Dermis blood vessel endothelial cell (primary cell): Measurements from ENCODE around the gene EPS8L3. TPM values are rescaled to one million over a fixed set of nuclear protein-coding genes. Genes with fewer than 3 reads are reported as not detected.
"Not testable (repeated sequence)": the region's sequence is repeated elsewhere in the genome, so short reads cannot be mapped to it uniquely, and the experiment has no call there.

Source experiments
- DNase-seq: peaks from one replicate; pipeline ENCODE4 v3.0.0; 2010
- total RNA-seq: library from RNA; depleted of rRNA; stranded (reverse); fragments of >200 nt; gene quantifications from 2 replicates; pipeline ENCODE4 v1.2.3, GENCODE V29; 2014

EPS8L3 gene
- total RNA-seq, 1 donor from 2014 or later = not detected

GRCh38 chr1:109762821-109763645, 690 bp downstream of the EPS8L3 start:
- DNase-seq = peak; percentile 76

GRCh38 chr1:109762039-109762585, 1.6 kb downstream of the EPS8L3 start:
- DNase-seq = no peak

GRCh38 chr1:109761227-109762038, 2.3 kb downstream of the EPS8L3 start:
- DNase-seq = no peak

GRCh38 chr1:109760581-109761226, 3.0 kb downstream of the EPS8L3 start:
- DNase-seq = no peak

DNA sequence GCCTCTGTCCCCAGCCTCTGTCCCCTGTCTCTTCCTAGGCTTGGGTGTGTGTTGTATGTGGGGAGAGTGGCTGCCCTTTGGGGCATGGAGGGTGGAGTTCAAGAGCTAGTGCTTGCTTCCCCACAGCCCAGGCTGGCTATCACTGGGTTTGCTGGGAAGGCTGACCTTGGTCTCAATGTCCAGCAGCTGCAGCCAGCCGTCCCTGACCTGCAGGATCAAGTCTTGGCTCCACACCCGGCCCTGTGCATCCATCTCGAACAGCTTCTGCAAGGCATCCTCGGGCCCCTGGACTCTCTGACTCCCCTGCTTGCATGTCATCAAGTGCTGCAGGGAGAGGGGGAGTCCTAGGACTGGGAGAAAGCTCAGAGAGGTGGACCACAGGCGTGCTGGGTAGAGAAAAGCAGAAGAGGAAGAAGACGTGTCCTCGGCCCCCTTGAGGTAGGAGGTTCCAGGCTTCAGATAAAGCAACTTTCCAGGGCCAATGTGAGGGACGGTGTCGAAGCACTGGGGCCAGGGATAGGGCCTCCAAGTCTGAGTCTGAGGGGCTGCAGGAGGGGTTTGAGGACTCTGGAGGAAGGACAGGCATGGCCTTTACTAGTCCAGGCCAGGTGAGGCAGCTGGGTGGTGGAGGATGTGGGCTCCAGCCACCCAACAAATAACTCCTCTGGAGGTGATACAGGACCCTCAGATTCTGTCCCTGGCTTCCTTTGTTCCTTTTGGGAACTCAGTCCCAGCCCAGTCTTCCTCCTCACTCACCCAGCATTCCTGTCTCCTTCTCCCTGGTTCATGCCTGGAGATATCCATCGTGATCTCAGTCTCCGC, 4.0 kb downstream of the EPS8L3 start:
- DNase-seq = no peak

DNA sequence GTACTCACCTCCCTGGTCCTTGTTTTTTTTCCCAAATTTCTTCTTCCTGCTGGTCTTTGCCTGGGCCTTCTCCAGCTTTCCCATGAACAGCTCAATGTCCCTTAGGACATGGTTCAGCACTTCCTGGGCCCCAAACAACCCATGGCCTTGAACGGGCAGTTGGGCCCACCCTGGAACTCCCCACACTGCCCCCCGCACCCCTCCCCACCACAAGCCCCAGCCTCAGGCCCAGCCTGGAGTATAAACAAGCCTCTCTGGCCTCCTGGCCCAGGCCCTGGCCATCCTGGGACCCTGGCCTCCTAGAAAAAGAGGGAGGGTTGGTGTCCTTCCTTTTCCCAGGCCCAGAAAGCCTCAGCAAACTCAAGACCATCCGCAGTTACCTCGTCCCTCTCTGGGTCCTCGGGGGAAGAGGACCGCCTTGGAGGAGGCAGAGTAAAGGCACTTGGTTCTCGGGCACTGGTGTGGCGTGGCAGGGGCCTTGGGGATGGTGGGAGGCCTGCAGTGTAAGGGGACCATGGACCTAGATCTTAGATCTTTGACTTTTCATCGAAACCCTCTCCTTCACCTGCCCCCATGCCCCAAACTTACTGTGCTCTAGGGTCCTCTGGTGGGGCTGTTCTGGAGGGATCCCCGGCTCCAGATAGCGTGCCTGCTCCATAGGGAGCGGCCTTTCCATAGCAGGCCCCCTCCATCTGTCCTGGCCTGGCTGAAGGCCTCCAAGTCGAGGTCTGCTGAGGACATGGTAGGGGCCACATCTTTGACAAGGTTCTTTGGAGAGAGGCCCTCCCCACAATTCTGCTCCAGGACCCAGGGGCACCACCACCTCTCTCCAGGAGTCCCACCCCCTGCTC, 5.6 kb downstream of the EPS8L3 start:
- DNase-seq = no peak

DNA sequence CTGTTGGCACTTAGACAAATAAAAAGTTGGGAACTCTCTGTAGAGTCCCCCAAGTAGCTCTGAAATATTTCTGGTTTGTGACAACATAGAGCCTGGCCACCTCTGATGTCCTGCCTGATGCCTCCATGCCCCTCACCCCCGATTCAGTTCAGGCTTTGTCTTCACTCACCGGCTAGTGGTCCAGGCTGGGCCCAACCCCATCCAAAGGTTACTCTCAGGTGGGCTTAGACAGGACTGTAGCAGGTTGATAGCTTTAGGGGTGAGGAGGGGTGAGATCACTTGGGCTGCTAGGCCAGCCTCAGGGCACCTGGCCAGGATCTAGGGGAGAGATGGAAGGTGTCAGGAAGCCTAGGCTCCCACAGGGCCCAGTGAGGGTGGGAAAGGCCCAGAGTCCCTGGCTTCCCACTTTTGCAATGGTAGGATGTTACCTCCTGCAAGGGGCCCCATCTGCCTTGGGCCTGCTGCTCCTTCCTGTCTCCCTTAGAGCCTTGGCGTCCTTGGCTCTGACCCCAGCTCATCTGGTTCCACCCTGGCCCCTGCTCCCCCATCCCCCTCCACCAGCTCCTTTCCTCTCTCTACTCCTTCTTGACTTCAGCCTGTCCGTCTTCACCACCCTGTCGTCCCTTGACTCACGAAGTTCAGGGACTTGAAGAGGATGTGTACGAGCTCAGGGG, 6.7 kb downstream of the EPS8L3 start:
- no peak for DNase-seq

GRCh38 chr1:109756325-109756724, 7.4 kb downstream of the EPS8L3 start:
- not testable (repeated sequence) for DNase-seq

DNA sequence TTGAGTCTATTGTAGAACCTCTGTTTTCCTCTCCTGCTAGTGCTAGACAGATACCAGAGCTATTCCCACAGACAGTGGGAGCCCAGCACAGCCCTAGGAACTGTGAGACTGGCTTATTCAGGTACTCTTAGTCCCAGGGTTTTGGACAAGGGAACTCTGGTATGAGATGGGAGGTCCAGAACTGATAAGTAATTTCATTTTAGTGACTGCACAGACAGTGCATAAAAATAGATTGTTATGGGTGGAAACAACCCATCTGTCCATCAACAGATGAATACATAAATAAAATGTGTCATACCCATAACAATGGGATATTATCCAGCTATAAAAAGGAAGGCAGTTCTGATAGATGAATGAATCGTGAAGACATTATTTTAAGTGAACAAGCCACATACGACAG, 9.0 kb downstream of the EPS8L3 start:
- peak; percentile 29 for DNase-seq

GRCh38 chr1:109751531-109752260, 12.0 kb downstream of the EPS8L3 start:
- DNase-seq = no peak

GRCh38 chr1:109750920-109751319, 12.8 kb downstream of the EPS8L3 start:
- DNase-seq = no peak

GRCh38 chr1:109750241-109750882, 13.4 kb downstream of the EPS8L3 start:
- DNase-seq = no peak

GRCh38 chr1:109749221-109749620, 14.5 kb downstream of the EPS8L3 start:
- no peak for DNase-seq

DNA sequence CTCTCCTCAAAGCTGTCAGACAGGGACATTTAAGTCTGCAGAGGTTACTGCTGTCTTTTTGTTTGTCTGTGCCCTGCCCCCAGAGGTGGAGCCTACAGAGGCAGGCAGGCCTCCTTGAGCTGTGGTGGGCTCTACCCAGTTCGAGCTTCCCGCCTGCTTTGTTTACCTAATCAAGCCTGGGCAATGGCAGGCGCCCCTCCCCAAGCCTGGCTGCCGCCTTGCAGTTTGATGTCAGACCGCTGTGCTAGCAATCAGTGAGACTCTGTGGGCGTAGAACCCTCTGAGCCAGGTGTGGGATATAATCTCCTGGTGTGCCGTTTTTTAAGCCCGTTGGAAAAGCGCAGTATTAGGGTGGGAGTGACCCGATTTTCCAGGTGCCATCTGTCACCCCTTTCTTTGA, 15.4 kb downstream of the EPS8L3 start:
- not testable (repeated sequence) for DNase-seq

DNA sequence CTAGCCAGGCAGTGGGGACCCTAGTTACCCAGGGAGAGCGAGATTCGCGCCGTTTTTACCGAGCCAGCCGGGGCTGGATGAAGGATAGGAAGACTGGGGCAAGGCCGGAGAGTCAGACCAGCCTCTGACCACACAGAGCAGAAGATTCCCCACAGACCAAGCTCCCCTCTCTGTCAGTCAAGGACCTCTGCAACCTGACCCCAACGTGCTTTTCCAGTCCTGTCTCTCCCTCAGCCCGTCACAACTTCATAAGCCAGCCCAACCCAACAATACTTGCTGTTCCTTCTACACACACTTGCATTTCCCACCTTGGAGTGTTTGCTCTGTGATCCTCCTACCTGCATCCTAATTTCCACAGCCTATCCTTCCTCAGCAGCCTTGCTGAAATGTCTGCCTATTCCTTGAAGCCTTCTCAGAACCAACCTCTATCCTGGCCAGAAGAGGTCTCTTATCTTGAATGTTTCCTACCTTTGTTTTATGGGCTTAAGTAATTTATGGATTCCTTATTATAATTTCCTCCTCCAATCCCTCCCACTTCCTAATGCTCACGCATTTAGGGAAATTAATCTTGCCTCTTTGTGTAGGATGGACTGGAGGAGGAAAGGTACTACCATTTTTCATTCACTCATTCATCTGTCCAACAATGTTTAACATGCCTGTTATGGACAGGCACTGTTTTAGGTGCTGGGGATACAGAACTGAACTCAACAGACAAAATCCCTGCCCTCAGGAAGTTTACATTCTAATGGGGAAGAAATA, 22.9 kb downstream of the EPS8L3 start, which contains the start of gene GSTM3:
TSS of gene GSTM3 (minus strand) at position 424 of the 759 bp plus-strand sequence. CDS start 751 bp downstream, outside the sequence.
- DNase-seq = peak; percentile 24

- DNase-seq = peak; percentile 71
Observed at GRCh38 chr1:109739738-109740614, 23.7 kb downstream of the EPS8L3 start.

DNA sequence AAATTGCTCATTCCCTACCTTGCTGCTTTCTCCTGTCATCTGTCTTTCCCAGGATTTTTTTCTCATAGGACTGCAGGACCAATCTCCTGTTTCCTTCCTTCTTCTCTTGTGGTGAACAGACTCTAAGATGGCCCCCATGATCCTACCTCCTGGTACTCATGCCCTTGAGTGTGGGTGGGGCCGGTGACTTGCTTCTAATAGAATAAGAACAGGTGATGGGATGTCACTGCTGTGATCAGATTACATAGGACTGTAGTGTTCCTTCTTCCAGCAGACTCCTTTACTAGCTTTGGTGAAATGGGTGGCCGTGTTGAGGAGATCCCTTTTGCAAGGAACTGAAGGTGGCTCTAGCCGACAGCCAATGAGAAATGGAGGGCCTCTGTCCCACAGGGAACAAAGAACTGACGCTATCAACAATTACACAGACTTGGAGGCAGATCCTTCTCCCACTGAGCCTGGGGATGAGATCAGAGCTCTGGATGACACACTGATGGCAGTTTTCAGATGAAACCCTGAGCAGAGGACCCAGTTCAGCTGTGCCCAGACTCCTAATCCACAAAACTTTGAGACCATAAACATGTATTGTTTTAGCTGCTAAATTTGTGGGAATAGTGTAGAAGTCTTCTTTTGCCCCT, 30.4 kb downstream of the EPS8L3 start:
- no peak for DNase-seq
